K562 (cell line): ENCODE measurements around the gene PLEKHA1.

Source experiments
- CTCF ChIP-seq, 3 experiments: IDR thresholded peaks in 2 of 3; conservative IDR thresholded peaks in 1 of 3; 2 replicates each; pipeline ENCODE4 v1.5.1; 2011 to 2012; ENCODE audit warnings: low read length in 3 of 3, mild to moderate bottlenecking in 3 of 3, control low read depth in 2 of 3, improper control_type of control experiment in 1 of 3, inconsistent platforms in 1 of 3, low read depth in 1 of 3, mixed read lengths in 1 of 3, moderate library complexity in 1 of 3; ENCODE audit not compliant: insufficient read depth in 2 of 3
- EGR1 ChIP-seq: fragments of 450-650 bp; conservative IDR thresholded peaks from 2 replicates; pipeline ENCODE4 v1.6.1; 2017; ENCODE audit warnings: mild to moderate bottlenecking
- FIP1L1 ChIP-seq: fragments of 200-400 bp; formaldehyde crosslinking; IDR thresholded peaks from 2 replicates; pipeline ENCODE4 v1.6.1; 2018; ENCODE audit warnings: mild to moderate bottlenecking, low read depth, low read length; ENCODE audit not compliant: poor library complexity, severe bottlenecking
- GABPB1 ChIP-seq: sonication (generic); formaldehyde crosslinking; IDR thresholded peaks from 2 replicates; pipeline ENCODE4 v1.8.0; 2022; ENCODE audit warnings: mild to moderate bottlenecking, missing genetic modification reagents
- HNRNPL ChIP-seq: fragments of 200-400 bp; formaldehyde crosslinking; IDR thresholded peaks from 2 replicates; pipeline ENCODE4 v1.6.1; 2017; ENCODE audit warnings: low read depth, mild to moderate bottlenecking, low read length
- KAT7 ChIP-seq: sonication (generic); formaldehyde crosslinking; IDR thresholded peaks from 2 replicates; pipeline ENCODE4 v1.8.0; 2022; ENCODE audit warnings: missing genetic modification reagents, mild to moderate bottlenecking, borderline replicate concordance
- NFYB ChIP-seq: IDR thresholded peaks from 2 replicates; pipeline ENCODE4 v1.6.1; 2011; ENCODE audit warnings: mild to moderate bottlenecking, moderate library complexity; ENCODE audit not compliant: insufficient read length; ENCODE audit errors: extremely low read depth
- PATZ1 ChIP-seq: fragments of 250-450 bp; sonication (Bioruptor Pico); IDR thresholded peaks from 2 replicates; pipeline ENCODE4 v1.5.0; 2020; ENCODE audit warnings: mild to moderate bottlenecking, borderline replicate concordance
- POLR2A ChIP-seq: fragments of 450-650 bp; conservative IDR thresholded peaks from 2 replicates; pipeline ENCODE4 v1.6.1; 2016
- SIN3A ChIP-seq, 2 experiments: fragments of 150-350 bp in 1 of 2; IDR thresholded peaks; 2 replicates each; pipeline ENCODE4 v1.6.1; 2011 to 2016; ENCODE audit warnings: borderline replicate concordance in 2 of 2, low read depth in 2 of 2, low read length in 2 of 2, mild to moderate bottlenecking in 2 of 2, moderate library complexity in 2 of 2; ENCODE audit not compliant: control insufficient read depth in 1 of 2
- ZNF239 ChIP-seq: fragments of 250-450 bp; sonication (Bioruptor Pico); IDR thresholded peaks from 2 replicates; pipeline ENCODE4 v1.4.0; 2020; ENCODE audit warnings: mild to moderate bottlenecking
- ZNF274 ChIP-seq: IDR thresholded peaks from 2 replicates; pipeline ENCODE4 v1.6.1; 2011; ENCODE audit warnings: low read depth, mild to moderate bottlenecking, low read length, moderate library complexity, borderline replicate concordance

GRCh38 chr10:122346326-122346950, 28.1 kb upstream of the PLEKHA1 start:
- TF ChIP-seq ZNF239 (CRISPR knock-in tag) (no peak), ZNF274 (no peak), KAT7 (CRISPR knock-in tag) (no peak), NFYB (no peak), CTCF (IDR thresholded peaks at IDR 0.05 in 2 of 3, conservative IDR thresholded peaks at IDR 0.05 in 1 of 3; ENCODE audit: insufficient read depth in 2 of 3, low read depth in 1 of 3, low read length in 3 of 3) (no peak), PATZ1 (CRISPR knock-in tag) (no peak), HNRNPL (no peak), POLR2A (no peak), FIP1L1 (no peak), GABPB1 (CRISPR knock-in tag) (no peak), EGR1 (no peak), SIN3A (IDR thresholded peaks at IDR 0.05; ENCODE audit: borderline replicate concordance in 2 of 2, control insufficient read depth in 1 of 2, low read depth in 2 of 2, low read length in 2 of 2) (no peak)
